ENCODE measurements around the gene DVL1. TPM values are rescaled to one million over a fixed set of nuclear protein-coding genes. Genes with fewer than 3 reads are reported as not detected.

DVL1 gene
- total and polyA plus RNA-seq, 9 of the 15 experiments (the other 6 are each of a cell fraction or from before 2014, with no cell fraction given): 0.62 to 135 (median 24.3) TPM

DNA sequence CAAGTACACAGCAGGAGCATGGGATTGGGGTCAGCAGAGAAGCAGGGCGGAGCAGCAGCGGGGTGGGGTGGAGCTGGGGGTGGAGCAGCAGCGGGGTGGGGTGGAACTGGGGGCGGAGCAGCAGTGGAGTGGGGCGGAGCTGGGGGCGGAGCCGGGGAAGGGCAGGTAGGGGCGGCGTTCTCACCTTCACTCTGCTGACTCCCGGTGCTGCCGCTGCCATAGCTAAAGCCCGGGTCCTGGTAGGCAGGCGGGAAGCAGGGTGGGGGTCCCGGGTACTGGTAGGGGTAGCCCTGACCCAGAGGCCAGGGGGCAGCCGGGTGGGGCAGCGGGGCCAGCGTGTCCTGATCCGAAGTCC, 11.4 kb downstream of the DVL1 start:
- H3K9ac ChIP-seq (ENCODE audit: insufficient read depth in 1 of 2, low read depth in 2 of 2, low read length in 2 of 2): no peak overlapping the region
- H2AFZ ChIP-seq (ENCODE audit: low read depth, low read length): no peak overlapping the region
- peak; percentile 97 for ATAC-seq
- peaks cover 0 to 86% of the 10 kb centered on the region in 2 experiments; a peak in 2 of 5 replicates for H3K4me1 ChIP-seq (replicated peaks in 1 of 2; ENCODE audit: control insufficient read depth in 2 of 2, insufficient read depth in 2 of 2, low read length in 2 of 2)
- peaks cover 2% of the 10 kb centered on the region; the same call in 1 of the 2 replicates for H3K9me3 ChIP-seq (replicated peaks; ENCODE audit: control insufficient read depth, insufficient read depth, low read depth, low read length)
- H3K36me3 ChIP-seq (ENCODE audit: control insufficient read depth, insufficient read depth, low read length): peaks cover 81% of the 10 kb centered on the region; the same call in 2 of the 3 replicates
- H3K27ac ChIP-seq (ENCODE audit: extremely low read depth, low read depth, low read length): no peak overlapping the region
- no peak for FAIRE-seq
- 36% methylated on average over 5 of the region's 18 CpGs for WGBS (ENCODE audit: insufficient coverage, low coverage, missing lambda C conversion rate)
- no peak overlapping the region for H3K4me2 ChIP-seq (ENCODE audit: insufficient read depth, low read length)
- no peak overlapping the region for H3K4me3 ChIP-seq
- in situ Hi-C loops (cut with MboI) (no loop called here), intact Hi-C loops (cut with micrococcal nuclease) (no loop called here)
- H3K27me3 ChIP-seq (ENCODE audit: control insufficient read depth in 2 of 2, insufficient read depth in 2 of 2, low read length in 2 of 2): no peaks in the 10 kb centered on the region
- ChIA-PET CTCF (ENCODE audit: low intra/inter-chr PET ratio) (no interaction called here), POLR2A (interaction anchor here (0.6 to 1.7 kb wide), 6 partner anchors 8 to 276 kb away, joined by 3 to 7 read pairs (median 4); partner anchors contain the start of gene AURKAIP1)
- no TSS peak for BruUV-seq (replicated peaks)
- peaks cover 3% of the 10 kb centered on the region for H3K9me1 ChIP-seq (ENCODE audit: control insufficient read depth, insufficient read depth, low read length)
- peaks cover 2% of the 10 kb centered on the region; the same call in 2 of the 3 replicates for H3K79me2 ChIP-seq (ENCODE audit: control insufficient read depth, insufficient read depth, low read length)
- TF ChIP-seq EP400 (IDR thresholded peaks at IDR 0.05) (no peak), ZBTB1 (CRISPR knock-in tag; IDR thresholded peaks at IDR 0.05; ENCODE audit: borderline replicate concordance, low read depth) (0 out of 2 replicates have a peak, but pooled peaks have one; percentile 27), FOXK1 (CRISPR knock-in tag; IDR thresholded peaks at IDR 0.05; ENCODE audit: borderline replicate concordance) (no peak), HOXB6 (CRISPR knock-in tag; IDR thresholded peaks at IDR 0.05; ENCODE audit: borderline replicate concordance) (no peak), NCOR1 (IDR thresholded peaks at IDR 0.05) (no peak)
- H4K20me1 ChIP-seq (replicated peaks; ENCODE audit: control insufficient read depth, insufficient read depth, low read length): peaks cover 26% of the 10 kb centered on the region; the same call in 1 of the 2 replicates
- peak; percentile 56 to 96 (median 94) for DNase-seq (ENCODE audit: extremely low read depth in 1 of 4, low spot score in 3 of 4)
